SU-DHL-6 (cell line): ENCODE data around the gene MUC5AC.

Experiments used
- H2AFZ ChIP-seq: fragments of 200-600 bp; sonication (generic); 2 replicates; pipeline ENCODE4 v1.6.1; 2014; ENCODE audit warnings: low read depth, mild to moderate bottlenecking, moderate library complexity, mixed read lengths, antibody characterized with exemption, low read length; ENCODE audit not compliant: severe bottlenecking
- H3F3A ChIP-seq: fragments of 200-600 bp; shearing (Covaris generic); 2 replicates; pipeline ENCODE4 v1.6.0; 2016; ENCODE audit warnings: antibody characterized with exemption, mild to moderate bottlenecking; ENCODE audit not compliant: insufficient read depth
- H3K27ac ChIP-seq: fragments of 200-600 bp; sonication (generic); 2 replicates; pipeline ENCODE4 v1.5.1; 2016; ENCODE audit warnings: low read depth, mild to moderate bottlenecking, low read length, moderate library complexity, mixed read lengths
- H3K27me3 ChIP-seq: fragments of 200-600 bp; sonication (generic), shearing (Covaris generic); 2 replicates; pipeline ENCODE4 v1.6.0; 2014; ENCODE audit warnings: mild to moderate bottlenecking, low read length
- H3K36me3 ChIP-seq: fragments of 200-600 bp; sonication (generic); 2 replicates; pipeline ENCODE4 v1.6.1; 2014; ENCODE audit warnings: mild to moderate bottlenecking, low read length, mixed read lengths
- H3K4me2 ChIP-seq: fragments of 300-600, 200-600 bp; shearing (Covaris generic), sonication (generic); 2 replicates; pipeline ENCODE4 v1.6.0; 2014; ENCODE audit warnings: low read length, low read depth, mild to moderate bottlenecking; ENCODE audit not compliant: poor library complexity, severe bottlenecking
- H3K4me3 ChIP-seq: fragments of 200-600 bp; sonication (generic); 2 replicates; pipeline ENCODE4 v1.5.1; 2014; ENCODE audit warnings: antibody characterized with exemption, low read length, mild to moderate bottlenecking, mixed read lengths; ENCODE audit not compliant: insufficient read depth, poor library complexity, severe bottlenecking
- H3K79me2 ChIP-seq: fragments of 200-600 bp; sonication (generic); 2 replicates; pipeline ENCODE4 v1.6.1; 2014; ENCODE audit warnings: mild to moderate bottlenecking, low read length, moderate library complexity; ENCODE audit not compliant: insufficient read depth
- H3K9ac ChIP-seq: fragments of 200-600 bp; sonication (generic); 2 replicates; pipeline ENCODE4 v1.7.0; 2014; ENCODE audit warnings: mild to moderate bottlenecking, low read length
- H3K9me2 ChIP-seq: fragments of 200-600 bp; sonication (generic); replicated peaks from 2 replicates; pipeline ENCODE4 v1.6.1; 2014; ENCODE audit warnings: low read length; ENCODE audit not compliant: insufficient read depth
- H3K9me3 ChIP-seq: fragments of 200-600 bp; sonication (generic); 2 replicates; pipeline ENCODE4 v1.6.1; 2014; ENCODE audit warnings: low read length, mixed read lengths; ENCODE audit not compliant: insufficient read depth
- H4K20me1 ChIP-seq: fragments of 200-600 bp; sonication (generic); 2 replicates; pipeline ENCODE4 v1.6.1; 2014; ENCODE audit warnings: low read depth, mild to moderate bottlenecking, antibody characterized with exemption, low read length, moderate library complexity, mixed read lengths
- EZH2phosphoT487 ChIP-seq: fragments of 200-600 bp; sonication (generic), shearing (Covaris generic); conservative IDR thresholded peaks from 2 replicates; pipeline ENCODE4 v1.6.1; 2018; ENCODE audit warnings: mild to moderate bottlenecking, antibody characterized with exemption, low read length, moderate library complexity, mixed read lengths
- TF ChIP-seq, protein P1 (sequence below): fragments of 200-600 bp; sonication (generic); IDR thresholded peaks from one replicate; pipeline ENCODE4 v1.5.1; 2017; ENCODE audit warnings: antibody characterized with exemption, mild to moderate bottlenecking, low read length, moderate library complexity; ENCODE audit not compliant: insufficient read depth, poor library complexity, severe bottlenecking

The MUC5AC gene

DNA sequence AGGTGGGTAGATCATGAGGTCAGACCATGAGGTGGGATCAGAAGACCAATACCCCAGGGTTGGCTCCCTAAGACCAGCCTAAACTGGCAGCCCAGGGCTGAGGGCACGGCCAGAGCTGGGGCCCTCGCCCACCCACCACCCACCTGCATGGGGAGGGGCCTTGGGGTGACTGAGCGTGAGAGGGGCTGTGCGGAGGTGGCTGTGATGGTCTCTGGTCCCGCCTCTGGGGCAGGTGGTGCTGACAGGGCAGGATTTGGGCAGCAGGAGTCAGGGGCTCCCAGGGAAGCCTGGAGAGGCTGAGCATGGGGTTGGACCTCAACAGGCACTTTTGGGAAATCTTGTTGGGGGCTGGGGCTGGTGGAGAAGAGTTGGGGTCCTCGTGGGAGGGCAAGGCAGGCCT, 39.8 kb upstream of the MUC5AC start:
- Histone ChIP-seq H3F3A (no peaks in the 10 kb centered on the region), H3K27ac (no peak overlapping the region), H3K36me3 (no peaks in the 10 kb centered on the region)

DNA sequence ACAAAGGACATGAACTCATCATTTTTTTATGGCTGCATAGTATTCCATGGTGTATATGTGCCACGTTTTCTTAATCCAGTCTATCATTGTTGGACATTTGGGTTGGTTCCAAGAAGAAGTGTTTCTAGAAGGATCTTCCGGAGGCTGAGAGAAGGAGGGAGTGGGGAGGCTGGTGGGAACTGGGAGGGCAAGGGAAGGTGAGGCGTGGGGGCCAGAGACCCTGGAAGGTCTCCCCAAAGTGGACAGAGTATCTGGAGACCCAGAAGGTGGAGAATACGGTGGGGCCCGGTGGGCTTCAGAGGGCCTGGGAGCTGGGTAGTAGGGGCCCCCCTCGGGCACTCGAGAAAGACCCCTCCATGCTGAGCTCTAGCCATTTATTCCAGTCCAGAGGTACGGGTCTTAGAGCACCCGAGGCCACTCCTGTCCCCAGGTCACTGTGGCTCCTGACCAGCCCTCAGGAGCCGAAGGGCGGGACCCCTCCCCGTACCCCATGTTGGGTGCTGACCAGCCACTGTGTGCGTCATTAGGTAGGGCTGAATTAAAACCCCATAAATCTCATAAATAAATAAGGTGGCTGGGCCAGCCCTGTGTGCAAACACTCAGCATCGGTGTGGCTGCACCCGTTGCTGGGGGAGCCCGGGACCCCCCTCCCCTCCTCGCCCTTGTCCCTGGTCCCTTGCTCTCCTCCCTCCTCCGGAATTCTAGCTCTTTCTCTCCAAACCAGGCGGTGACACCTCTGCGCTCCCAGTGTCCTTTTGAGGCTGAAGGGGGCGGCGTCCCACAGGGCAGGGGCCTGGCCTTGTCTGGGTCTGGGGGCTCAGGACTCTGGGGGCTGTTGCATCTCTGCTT, 38.8 kb upstream of the MUC5AC start:
- H3K9me2 ChIP-seq: no peaks in the 10 kb centered on the region
- no peaks in the 10 kb centered on the region for H3K27me3 ChIP-seq
- no peaks in the 10 kb centered on the region for H3K9me3 ChIP-seq
- no peaks in the 10 kb centered on the region for H3K36me3 ChIP-seq
- no peak overlapping the region for H3K27ac ChIP-seq
- no peak overlapping the region for H2AFZ ChIP-seq
- no peaks in the 10 kb centered on the region for H3K79me2 ChIP-seq
- no peak overlapping the region for H3K4me2 ChIP-seq
- H3K4me3 ChIP-seq: no peak overlapping the region
- no peak overlapping the region for H3K9ac ChIP-seq
- no peaks in the 10 kb centered on the region for H3F3A ChIP-seq
- TF ChIP-seq, protein P1, sequence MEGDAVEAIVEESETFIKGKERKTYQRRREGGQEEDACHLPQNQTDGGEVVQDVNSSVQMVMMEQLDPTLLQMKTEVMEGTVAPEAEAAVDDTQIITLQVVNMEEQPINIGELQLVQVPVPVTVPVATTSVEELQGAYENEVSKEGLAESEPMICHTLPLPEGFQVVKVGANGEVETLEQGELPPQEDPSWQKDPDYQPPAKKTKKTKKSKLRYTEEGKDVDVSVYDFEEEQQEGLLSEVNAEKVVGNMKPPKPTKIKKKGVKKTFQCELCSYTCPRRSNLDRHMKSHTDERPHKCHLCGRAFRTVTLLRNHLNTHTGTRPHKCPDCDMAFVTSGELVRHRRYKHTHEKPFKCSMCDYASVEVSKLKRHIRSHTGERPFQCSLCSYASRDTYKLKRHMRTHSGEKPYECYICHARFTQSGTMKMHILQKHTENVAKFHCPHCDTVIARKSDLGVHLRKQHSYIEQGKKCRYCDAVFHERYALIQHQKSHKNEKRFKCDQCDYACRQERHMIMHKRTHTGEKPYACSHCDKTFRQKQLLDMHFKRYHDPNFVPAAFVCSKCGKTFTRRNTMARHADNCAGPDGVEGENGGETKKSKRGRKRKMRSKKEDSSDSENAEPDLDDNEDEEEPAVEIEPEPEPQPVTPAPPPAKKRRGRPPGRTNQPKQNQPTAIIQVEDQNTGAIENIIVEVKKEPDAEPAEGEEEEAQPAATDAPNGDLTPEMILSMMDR: no peak
- TF ChIP-seq EZH2phosphoT487: no peak
- no peaks in the 10 kb centered on the region for H4K20me1 ChIP-seq

More for the DNA sequence above, 39.8 kb upstream of the MUC5AC start:
- H2AFZ ChIP-seq: no peak overlapping the region
- H3K4me3 ChIP-seq: no peak overlapping the region
- no peaks in the 10 kb centered on the region for H3K9me3 ChIP-seq
- no peaks in the 10 kb centered on the region for H4K20me1 ChIP-seq
- H3K9me2 ChIP-seq: no peaks in the 10 kb centered on the region
- H3K79me2 ChIP-seq: no peaks in the 10 kb centered on the region
- TF ChIP-seq, protein P1: no peak
- TF ChIP-seq EZH2phosphoT487: no peak
- no peak overlapping the region for H3K4me2 ChIP-seq
- H3K9ac ChIP-seq: no peak overlapping the region
- H3K27me3 ChIP-seq: no peaks in the 10 kb centered on the region

DNA sequence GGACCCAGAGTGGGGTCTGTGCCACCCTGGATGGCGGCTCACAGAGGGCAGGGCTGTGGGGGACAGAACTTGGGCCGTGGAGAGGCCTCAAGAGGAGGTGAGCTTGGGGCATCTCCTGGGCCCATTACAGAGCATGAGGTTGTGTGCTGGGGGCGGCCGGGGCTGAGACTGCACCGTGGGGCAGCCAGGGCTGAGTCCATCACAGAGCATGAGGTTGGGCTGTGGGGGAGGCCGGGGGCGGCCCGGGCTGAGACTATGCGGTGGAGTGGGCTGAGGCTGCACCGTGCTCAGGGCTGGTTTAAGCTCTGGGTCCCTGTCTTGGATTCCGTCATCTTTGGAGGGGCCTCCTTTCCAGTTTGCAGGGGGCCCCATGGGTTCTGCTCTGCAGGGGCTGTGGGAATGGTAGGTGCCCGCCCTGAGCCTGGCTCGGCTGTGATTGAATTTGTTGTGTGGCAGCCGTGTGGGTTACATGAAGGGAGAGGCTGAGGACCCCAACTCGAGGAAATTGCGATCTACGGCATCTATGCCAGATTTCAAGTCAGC, 38.1 kb upstream of the MUC5AC start:
- Histone ChIP-seq H3K9me2 (no peaks in the 10 kb centered on the region), H3K27ac (no peak overlapping the region), H3K9me3 (no peaks in the 10 kb centered on the region), H3K79me2 (no peaks in the 10 kb centered on the region), H3K9ac (no peak overlapping the region), H3K36me3 (no peaks in the 10 kb centered on the region), H3K27me3 (no peaks in the 10 kb centered on the region), H3F3A (no peaks in the 10 kb centered on the region), H4K20me1 (no peaks in the 10 kb centered on the region), H3K4me2 (no peak overlapping the region), H2AFZ (no peak overlapping the region), H3K4me3 (no peak overlapping the region)
- TF ChIP-seq, protein P1: no peak
- no peak for TF ChIP-seq EZH2phosphoT487
